Panc1 (cell line): Measurements from ENCODE around the gene LMAN2. TPM values are rescaled to one million over a fixed set of nuclear protein-coding genes. Genes with fewer than 3 reads are reported as not detected.

Source experiments
- ATAC-seq: fragments of 200-7000 bp; cut with Tn5 transposase; 2 replicates; pipeline ENCODE4 v1.9.1; 2020; ENCODE audit warnings: mild to moderate bottlenecking, moderate library complexity
- BruUV-seq: library from RNA; stranded (reverse); fragments of 400-500 nt; replicated peaks from 2 replicates; lab custom pipeline; 2021; lab: Mats Ljungman, UMichigan
- CTCF ChIA-PET: fragments of 300-600 bp; sonication (Branson Sonifier 250); formaldehyde crosslinking; loops from one replicate; lab custom pipeline; 2022; ENCODE audit warnings: antibody characterized with exemption; lab: Charles Lee
- POLR2A ChIA-PET: fragments of 300-600 bp; sonication (Branson Sonifier 250); formaldehyde crosslinking; loops from one replicate; lab custom pipeline; 2022; ENCODE audit warnings: antibody characterized with exemption; lab: Charles Lee
- DNase-seq: peaks from one replicate; pipeline ENCODE4 v3.0.0-alpha.2; 2010; ENCODE audit warnings: low read depth, low spot score
- H3K27ac ChIP-seq: 2 replicates; pipeline ENCODE4 v1.5.1; 2011; ENCODE audit warnings: mild to moderate bottlenecking, low read length, inconsistent platforms
- H3K27me3 ChIP-seq: fragments of 200-500 bp; sonication (Bioruptor generic); 2 replicates; pipeline ENCODE4 v1.6.0; 2014; ENCODE audit warnings: low read length, inconsistent platforms; ENCODE audit not compliant: control insufficient read depth, insufficient read depth
- H3K36me3 ChIP-seq: fragments of 200-500 bp; sonication (Bioruptor generic); 2 replicates; pipeline ENCODE4 v1.5.1; 2014; ENCODE audit warnings: inconsistent platforms, mild to moderate bottlenecking, low read length, moderate library complexity; ENCODE audit not compliant: control insufficient read depth, insufficient read depth
- H3K4me1 ChIP-seq: 2 replicates; pipeline ENCODE4 v1.5.1; 2011; ENCODE audit warnings: inconsistent platforms, mild to moderate bottlenecking, low read length, moderate library complexity; ENCODE audit not compliant: control insufficient read depth, insufficient read depth
- H3K4me3 ChIP-seq, 2 experiments: 2 replicates each; pipeline ENCODE4 v1.5.1; 2011 to 2012; ENCODE audit warnings: low read depth in 2 of 2, low read length in 2 of 2, mild to moderate bottlenecking in 2 of 2, inconsistent platforms in 1 of 2, moderate library complexity in 1 of 2
- H3K9me3 ChIP-seq: fragments of 200-500 bp; sonication (Bioruptor generic); 2 replicates; pipeline ENCODE4 v1.5.1; 2014; ENCODE audit warnings: low read depth, mild to moderate bottlenecking, inconsistent platforms, low read length, moderate library complexity; ENCODE audit not compliant: control insufficient read depth, insufficient read depth
- CTCF ChIP-seq: fragments of 450-650 bp; IDR thresholded peaks from 2 replicates; pipeline ENCODE4 v1.5.1; 2017; ENCODE audit warnings: mild to moderate bottlenecking
- POLR2AphosphoS5 ChIP-seq: IDR thresholded peaks from 2 replicates; pipeline ENCODE4 v1.6.1; 2012; ENCODE audit warnings: mild to moderate bottlenecking, low read depth, low read length, moderate library complexity
- REST ChIP-seq, 2 experiments: IDR thresholded peaks; 2 replicates each; pipeline ENCODE4 v1.6.1; 2011 to 2012; ENCODE audit warnings: low read depth in 2 of 2, control low read depth in 1 of 2, low read length in 1 of 2, mild to moderate bottlenecking in 1 of 2, moderate library complexity in 1 of 2; ENCODE audit not compliant: insufficient read depth in 1 of 2
- SIN3A ChIP-seq: IDR thresholded peaks from 2 replicates; pipeline ENCODE4 v1.6.1; 2012; ENCODE audit warnings: low read depth, mild to moderate bottlenecking, low read length, moderate library complexity, borderline replicate concordance; ENCODE audit not compliant: insufficient read depth
- TCF7L2 ChIP-seq: IDR thresholded peaks from 2 replicates; pipeline ENCODE4 v1.6.1; 2011; ENCODE audit warnings: mild to moderate bottlenecking, low read depth, low read length, inconsistent platforms
- in situ Hi-C: cut with HindIII; loops from 2 replicates; pipeline ENCODE4 v1.10.0; 2016; ENCODE audit warnings: low sequenced_read_pairs, low pct_unique_long_range_greater_than_20kb
- intact Hi-C: fragments of 100-400 bp; cut with micrococcal nuclease; formaldehyde crosslinking; loops from one replicate; pipeline ENCODE4 v1.10.0; 2022; ENCODE audit not compliant: unreplicated experiment
- total RNA-seq: library from RNA; stranded (reverse); gene quantifications from one replicate; pipeline ENCODE4 v1.2.1, GENCODE V29; 2021; ENCODE audit not compliant: unreplicated experiment

Gene LMAN2
- total RNA-seq, 1 experiment from 2014 or later: 140 TPM

- intact Hi-C loops: no loop called here
- Histone ChIP-seq H3K27me3 (no peaks in the 10 kb centered on the region), H3K4me3 (no peak overlapping the region), H3K4me1 (no peaks in the 10 kb centered on the region), H3K27ac (no peak overlapping the region), H3K36me3 (peaks cover 10% of the 10 kb centered on the region), H3K9me3 (no peaks in the 10 kb centered on the region)
- BruUV-seq: no TSS peak
- TF ChIP-seq TCF7L2 (no peak), CTCF (no peak), POLR2AphosphoS5 (no peak), SIN3A (no peak), REST (IDR thresholded peaks at IDR 0.05; ENCODE audit: insufficient read depth in 1 of 2, low read depth in 2 of 2, low read length in 1 of 2) (no peak)
- in situ Hi-C loops: no loop called here
- ATAC-seq (no peak), DNase-seq (no peak)
- POLR2A ChIA-PET: interaction anchor here (1.0 kb wide), 1 partner anchor 47 kb away, joined by 3 read pairs; no protein-coding TSS in a partner anchor
- CTCF ChIA-PET: interaction anchor here (1.0 kb wide), 1 partner anchor 26 kb away, joined by 4 read pairs; no protein-coding TSS in a partner anchor
Observed at GRCh38 chr5:177335701-177336065, 15.8 kb downstream of the LMAN2 start.

- CTCF ChIA-PET: no interaction called here
- H3K27ac ChIP-seq: no peak overlapping the region
- in situ Hi-C loops (no loop called here), intact Hi-C loops (no loop called here)
- no peak for TF ChIP-seq TCF7L2
- no peak for TF ChIP-seq CTCF
- no peak for TF ChIP-seq SIN3A
- no peak for TF ChIP-seq REST (IDR thresholded peaks at IDR 0.05; ENCODE audit: insufficient read depth in 1 of 2, low read depth in 2 of 2, low read length in 1 of 2)
- no peak for TF ChIP-seq POLR2AphosphoS5
- no peak overlapping the region for H3K4me3 ChIP-seq
- ATAC-seq: no peak
- no peaks in the 10 kb centered on the region for H3K27me3 ChIP-seq
- no peaks in the 10 kb centered on the region for H3K9me3 ChIP-seq
- H3K4me1 ChIP-seq: no peaks in the 10 kb centered on the region
- H3K36me3 ChIP-seq: peaks cover 10% of the 10 kb centered on the region
- POLR2A ChIA-PET: interaction anchor here (1.0 kb wide), 1 partner anchor 48 kb away, joined by 3 read pairs; no protein-coding TSS in a partner anchor
- no peak for DNase-seq
- BruUV-seq: no TSS peak
Observed at GRCh38 chr5:177334781-177335700, 16.4 kb downstream of the LMAN2 start.
